Smooth muscle cell (in vitro differentiated cells): ENCODE data around the gene RAB11FIP3. TPM values are rescaled to one million over a fixed set of nuclear protein-coding genes. Genes with fewer than 3 reads are reported as not detected.

Experiments
- DNase-seq: peaks from one replicate; lab custom pipeline; 2025; ENCODE audit not compliant: unreplicated experiment; lab: John Stamatoyannopoulos, UW
- H2AFZ ChIP-seq: fragments of 200-600 bp; sonication (generic); 2 replicates; pipeline ENCODE4 v1.6.0; 2016; ENCODE audit warnings: antibody characterized with exemption, low read depth, mild to moderate bottlenecking
- H3F3A ChIP-seq: fragments of 200-600 bp; sonication (generic); 2 replicates; pipeline ENCODE4 v1.6.0; 2017; ENCODE audit warnings: antibody characterized with exemption, low read depth
- H3K27ac ChIP-seq: fragments of 200-600 bp; sonication (generic); 2 replicates; pipeline ENCODE4 v1.5.1; 2016; ENCODE audit warnings: low read depth, mild to moderate bottlenecking
- H3K27me3 ChIP-seq: fragments of 200-600 bp; sonication (generic); 2 replicates; pipeline ENCODE4 v1.6.1; 2016; ENCODE audit warnings: low read depth, mild to moderate bottlenecking
- H3K36me3 ChIP-seq: fragments of 200-600 bp; sonication (generic); 2 replicates; pipeline ENCODE4 v1.5.1; 2016; ENCODE audit warnings: low read depth
- H3K4me1 ChIP-seq: fragments of 200-600 bp; sonication (generic); 2 replicates; pipeline ENCODE4 v1.5.1; 2016; ENCODE audit warnings: low read depth
- H3K4me2 ChIP-seq: fragments of 200-600 bp; sonication (generic); 2 replicates; pipeline ENCODE4 v1.6.0; 2016; ENCODE audit warnings: mild to moderate bottlenecking
- H3K4me3 ChIP-seq: fragments of 200-600 bp; sonication (generic); 2 replicates; pipeline ENCODE4 v1.5.1; 2016; ENCODE audit warnings: mild to moderate bottlenecking
- H3K79me2 ChIP-seq: fragments of 200-600 bp; sonication (generic); 2 replicates; pipeline ENCODE4 v1.6.0; 2016; ENCODE audit warnings: low read depth, mild to moderate bottlenecking
- H3K9ac ChIP-seq: fragments of 200-600 bp; sonication (generic); 2 replicates; pipeline ENCODE4 v1.6.0; 2016; ENCODE audit warnings: low read depth
- H3K9me3 ChIP-seq: fragments of 200-600 bp; sonication (generic); replicated peaks from 2 replicates; pipeline ENCODE4 v1.5.1; 2016; ENCODE audit warnings: low read depth
- H4K20me1 ChIP-seq: fragments of 200-600 bp; sonication (generic); 2 replicates; pipeline ENCODE4 v1.6.0; 2016; ENCODE audit warnings: low read depth
- CTCF ChIP-seq: fragments of 200-600 bp; sonication (generic); IDR thresholded peaks from 2 replicates; pipeline ENCODE4 v1.5.1; 2017; ENCODE audit warnings: borderline replicate concordance, mild to moderate bottlenecking, antibody characterized with exemption; ENCODE audit not compliant: insufficient read depth, poor library complexity, severe bottlenecking
- WGBS: methylation state at CpG from one replicate; pipeline ENCODE4 v1.1.7; 2016; ENCODE audit warnings: low lambda C conversion rate; 5-methylcytosine and 5-hydroxymethylcytosine counted together
- polyA plus RNA-seq: library from polyadenylated mRNA; unstranded; fragments of >200 nt; fragmentation: Nextera tagmentation; extraction: Ambion mirVana; gene quantifications from 2 replicates; pipeline ENCODE4 v1.2.1, GENCODE V29; 2016
- total RNA-seq: library from RNA; depleted of rRNA; stranded (reverse); fragments of >200 nt; gene quantifications from 2 replicates; pipeline ENCODE4 v1.2.3, GENCODE V29; 2014

RAB11FIP3 gene
- total and polyA plus RNA-seq, 2 experiments from 2014 or later: 19.5 to 20.4 TPM

- Histone ChIP-seq H3K9me3 (no peaks in the 10 kb centered on the region), H3K79me2 (no peaks in the 10 kb centered on the region), H2AFZ (no peak overlapping the region), H3K27ac (no peak overlapping the region), H3K36me3 (no peaks in the 10 kb centered on the region), H3F3A (no peaks in the 10 kb centered on the region), H3K4me1 (no peaks in the 10 kb centered on the region), H3K4me2 (no peak overlapping the region), H3K9ac (no peak overlapping the region), H3K27me3 (peaks cover 10% of the 10 kb centered on the region), H4K20me1 (no peaks in the 10 kb centered on the region), H3K4me3 (no peak overlapping the region)
- 99% methylated on average over 28 of the region's 33 CpGs for WGBS
- no peak for DNase-seq
- no peak for TF ChIP-seq CTCF
These were observed 128.3 kb downstream of the RAB11FIP3 start for GRCh38 chr16:553601-554296.

- Histone ChIP-seq H3K4me3 (no peak overlapping the region), H3K4me1 (no peaks in the 10 kb centered on the region), H3K27ac (no peak overlapping the region), H3K79me2 (no peaks in the 10 kb centered on the region), H3K36me3 (no peaks in the 10 kb centered on the region), H2AFZ (no peak overlapping the region), H4K20me1 (no peaks in the 10 kb centered on the region), H3K27me3 (peaks cover 16% of the 10 kb centered on the region), H3K4me2 (no peak overlapping the region), H3K9ac (no peak overlapping the region), H3K9me3 (no peaks in the 10 kb centered on the region), H3F3A (no peaks in the 10 kb centered on the region)
- 93% methylated on average over 10 of the region's 11 CpGs for WGBS
- no peak for TF ChIP-seq CTCF
- no peak for DNase-seq
These were observed 128.8 kb downstream of the RAB11FIP3 start for GRCh38 chr16:554297-554621.

GRCh38 chr16:554640-555365 lies 129.4 kb downstream of the RAB11FIP3 start:
- H3K4me3 ChIP-seq: no peak overlapping the region
- H3F3A ChIP-seq: no peaks in the 10 kb centered on the region
- H3K4me2 ChIP-seq: no peak overlapping the region
- no peak overlapping the region for H3K27ac ChIP-seq
- no peaks in the 10 kb centered on the region for H3K9me3 ChIP-seq
- H4K20me1 ChIP-seq: no peaks in the 10 kb centered on the region
- H3K4me1 ChIP-seq: no peaks in the 10 kb centered on the region
- no peak for DNase-seq
- H3K36me3 ChIP-seq: no peaks in the 10 kb centered on the region
- H3K27me3 ChIP-seq: peaks cover 21% of the 10 kb centered on the region
- 89% methylated on average over 54 of the region's 54 CpGs for WGBS
- no peak overlapping the region for H3K9ac ChIP-seq
- no peaks in the 10 kb centered on the region for H3K79me2 ChIP-seq
- no peak for TF ChIP-seq CTCF
- no peak overlapping the region for H2AFZ ChIP-seq
